ENCODE data around the gene MAGI1. TPM values are rescaled to one million over a fixed set of nuclear protein-coding genes. Genes with fewer than 3 reads are reported as not detected.

Gene MAGI1
- polyA plus RNA-seq, 1 of the 3 experiments (the other 2 are of a cell fraction): 10.3 TPM

- Histone ChIP-seq H3F3A (replicated peaks; ENCODE audit: insufficient read depth) (no peaks in the 10 kb centered on the region), H3K27ac (ENCODE audit: low read depth in 2 of 2, low read length in 1 of 2) (no peak overlapping the region), H3K9ac (no peak overlapping the region), H3K9me3 (no peaks in the 10 kb centered on the region), H4K20me1 (ENCODE audit: insufficient read depth) (no peaks in the 10 kb centered on the region), H3K79me2 (ENCODE audit: insufficient read depth) (no peaks in the 10 kb centered on the region; the same call in 1 of the 2 replicates), H3K4me1 (ENCODE audit: control insufficient read depth in 1 of 2, insufficient read depth in 2 of 2, low read depth in 1 of 2, low read length in 1 of 2) (no peaks in the 10 kb centered on the region), H3K9me2 (no peaks in the 10 kb centered on the region), H3K27me3 (ENCODE audit: insufficient read depth) (no peaks in the 10 kb centered on the region), H3K4me2 (no peak overlapping the region), H3K4me3 (ENCODE audit: low read depth in 2 of 2, low read length in 1 of 2) (no peak overlapping the region), H2AFZ (ENCODE audit: low read depth) (no peak overlapping the region), H3K36me3 (replicated peaks in 1 of 2; ENCODE audit: control insufficient read depth in 1 of 2, insufficient read depth in 2 of 2, low read length in 1 of 2) (no peaks in the 10 kb centered on the region)
- TF ChIP-seq NFIC (IDR thresholded peaks at IDR 0.05; ENCODE audit: borderline replicate concordance) (no peak), ZBTB33 (IDR thresholded peaks at IDR 0.05; ENCODE audit: borderline replicate concordance, low read depth) (no peak), TAF1 (IDR thresholded peaks at IDR 0.05; ENCODE audit: borderline replicate concordance, low read depth, low read length) (no peak), CHD2 (IDR thresholded peaks at IDR 0.05; ENCODE audit: low read length, partially characterized antibody) (no peak), REST (IDR thresholded peaks at IDR 0.05; ENCODE audit: low read depth, low read length) (no peak), SMC3 (IDR thresholded peaks at IDR 0.05; ENCODE audit: low read depth, low read length) (no peak), RFX5 (IDR thresholded peaks at IDR 0.05; ENCODE audit: low read length) (no peak), MXI1 (IDR thresholded peaks at IDR 0.05; ENCODE audit: low read depth, low read length) (no peak), MAX (IDR thresholded peaks at IDR 0.05; ENCODE audit: low read depth) (no peak), MEF2A (IDR thresholded peaks at IDR 0.05; ENCODE audit: borderline replicate concordance, low read depth) (no peak), PBX3 (IDR thresholded peaks at IDR 0.05) (no peak), FOXM1 (IDR thresholded peaks at IDR 0.05; ENCODE audit: low read depth) (no peak)
- WGBS (ENCODE audit: low lambda C conversion rate): 95% methylated on average over 2 of the region's 2 CpGs
- CTCF ChIA-PET: interaction anchor here (1.1 to 1.6 kb wide), 3 partner anchors 9 to 28 kb away, joined by 3 to 4 read pairs (median 3); no protein-coding TSS in a partner anchor
- no peak for DNase-seq
- POLR2A ChIA-PET: no interaction called here
Observed at GRCh38 chr3:65703820-65704219, 334.9 kb downstream of the MAGI1 start.

All from SK-N-SH (cell line).